ENCODE measurements around the gene GRIPAP1.

The GRIPAP1 gene

DNA sequence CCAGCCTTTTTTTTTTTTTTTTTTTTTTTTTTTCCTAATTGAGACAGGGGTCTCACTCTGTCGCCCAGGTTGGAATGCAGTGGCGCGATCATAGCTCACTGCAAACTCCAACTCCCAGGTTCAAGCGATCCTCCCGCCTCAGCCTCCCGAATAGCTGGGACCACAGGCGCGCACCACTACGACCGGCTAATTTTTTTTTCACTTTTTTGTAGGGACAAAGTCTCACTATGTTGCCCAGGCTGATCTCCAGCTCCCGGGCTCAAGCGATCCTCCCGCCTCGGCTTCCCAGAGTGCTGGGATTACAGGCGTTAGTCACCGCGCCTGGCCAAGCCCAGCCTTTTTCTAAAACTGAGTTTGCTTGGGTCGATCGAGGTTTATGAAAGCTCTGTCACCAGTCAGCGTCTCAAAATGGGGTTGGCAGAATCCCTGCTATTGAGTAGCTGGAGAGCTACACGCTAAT, 43.4 kb downstream of the GRIPAP1 start:
- no peak for DNase-seq (ENCODE audit: low read depth)

DNA sequence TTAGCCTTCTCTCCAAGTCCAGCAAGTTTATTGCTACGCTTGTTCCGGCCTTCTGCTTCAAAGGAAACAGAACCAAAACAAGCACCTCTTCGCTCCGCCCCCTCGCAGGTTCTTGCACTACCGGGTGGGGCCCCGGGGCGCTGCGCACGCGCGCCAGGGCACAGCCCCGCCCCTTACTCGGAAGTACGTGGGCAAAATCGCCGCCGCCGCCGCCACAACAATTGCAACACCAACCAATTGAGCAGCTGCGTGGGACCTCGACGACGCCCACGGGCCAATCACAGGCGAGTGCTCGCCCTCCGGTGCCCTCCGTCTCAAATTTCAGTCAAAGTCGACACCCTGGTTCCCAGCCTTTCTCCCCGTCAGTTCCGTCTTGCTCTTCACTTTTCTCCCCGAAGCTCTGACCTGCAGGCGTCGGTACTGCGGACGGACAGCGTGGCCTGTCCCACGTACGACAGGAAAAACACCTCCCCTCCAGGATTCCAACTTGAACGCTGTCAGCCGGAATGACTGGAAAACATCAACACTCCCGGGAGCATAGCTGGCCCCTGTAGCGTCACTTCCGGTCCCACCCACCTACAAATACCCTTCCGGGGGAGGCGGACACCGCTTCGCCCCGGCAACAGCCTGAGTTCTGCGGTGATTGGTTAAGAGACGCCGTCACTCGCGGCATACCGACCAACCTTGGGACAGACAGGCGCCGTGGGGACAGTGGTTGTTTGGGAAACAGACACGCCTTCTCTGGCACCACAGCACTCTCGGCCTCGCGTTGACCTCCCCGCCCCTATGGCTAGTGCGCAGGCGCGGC, 44.0 kb downstream of the GRIPAP1 start:
- peak; percentile 86 for DNase-seq (ENCODE audit: low read depth)

DNA sequence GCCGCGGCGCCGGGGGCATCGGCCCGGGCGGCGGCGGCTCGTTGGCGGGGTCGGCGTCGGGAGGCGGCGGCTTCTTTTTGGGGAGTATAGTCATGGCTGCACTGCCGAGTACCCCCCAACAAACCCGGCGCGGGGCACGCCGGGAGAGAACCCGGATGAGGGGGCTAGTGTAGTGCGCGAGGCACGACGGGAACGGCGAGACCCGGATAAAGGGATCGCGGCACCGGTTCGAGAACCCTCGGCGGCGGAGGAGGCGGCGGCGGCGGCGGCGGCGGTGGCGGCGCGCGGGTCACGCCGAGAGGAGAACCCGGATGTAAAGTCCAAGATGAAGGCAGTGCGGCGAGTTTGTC, 44.6 kb downstream of the GRIPAP1 start, which contains the start of gene OTUD5:
Gene OTUD5, minus strand, starts transcription at position 131 of the 350 bp plus-strand sequence. Its CDS starts 37 bp downstream, at position 94.
- peak; percentile 61 for DNase-seq (ENCODE audit: low read depth)

DNA sequence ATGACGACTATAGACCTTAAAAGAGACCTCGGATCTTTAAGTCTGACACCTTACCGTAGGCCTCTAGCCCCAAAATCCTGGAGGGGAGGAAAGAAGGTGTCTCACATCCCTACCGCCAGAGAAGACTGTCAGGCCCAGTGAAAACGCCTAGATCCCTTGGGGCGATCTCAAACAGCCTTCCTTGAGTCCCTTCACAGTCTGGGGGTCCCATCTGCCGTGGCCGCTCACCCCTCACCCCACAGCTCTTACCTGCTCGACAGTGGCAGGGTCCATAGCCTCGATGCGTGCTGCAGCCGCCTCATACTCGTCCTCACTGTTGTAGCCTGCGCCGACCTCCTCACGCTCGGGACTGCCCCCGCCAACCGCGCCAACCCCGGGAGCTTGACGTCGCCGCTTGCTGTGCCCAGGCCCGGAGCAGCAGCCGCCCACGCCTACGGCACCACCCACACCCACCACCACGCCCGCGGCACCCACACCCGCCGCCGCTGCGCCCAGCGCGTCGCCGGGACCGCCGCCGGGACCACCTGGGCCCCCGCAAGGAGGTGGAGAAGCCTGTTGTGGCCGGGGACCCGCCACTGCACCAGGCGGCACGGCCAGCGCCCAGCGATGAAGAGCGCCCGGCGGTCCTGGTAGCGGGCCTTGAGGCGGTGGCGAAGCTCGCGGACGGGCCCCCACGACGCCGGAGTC, 45.2 kb downstream of the GRIPAP1 start:
- peak; percentile 43 for DNase-seq (ENCODE audit: low read depth)

DNA sequence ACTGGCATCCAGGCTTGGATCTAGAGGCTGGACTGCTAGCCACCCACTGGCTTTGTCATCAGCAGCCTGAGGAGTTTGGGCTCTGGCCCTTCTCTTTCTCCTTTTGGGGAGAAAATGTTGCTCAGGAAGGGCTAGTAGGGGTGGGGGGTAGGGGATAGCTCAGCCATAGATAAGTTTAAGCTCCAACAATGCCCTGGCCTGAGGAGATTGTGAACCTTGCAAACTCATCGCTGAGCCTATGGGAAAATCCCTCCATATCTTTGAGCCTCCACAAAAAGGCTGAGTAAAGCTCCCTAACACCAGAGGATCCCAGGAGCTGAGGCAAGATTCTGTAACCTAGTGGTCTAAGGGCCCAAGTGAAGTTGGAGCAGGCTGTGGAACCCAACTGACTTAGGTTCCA, 53.5 kb downstream of the GRIPAP1 start:
- no peak for DNase-seq (ENCODE audit: low read depth)

DNA sequence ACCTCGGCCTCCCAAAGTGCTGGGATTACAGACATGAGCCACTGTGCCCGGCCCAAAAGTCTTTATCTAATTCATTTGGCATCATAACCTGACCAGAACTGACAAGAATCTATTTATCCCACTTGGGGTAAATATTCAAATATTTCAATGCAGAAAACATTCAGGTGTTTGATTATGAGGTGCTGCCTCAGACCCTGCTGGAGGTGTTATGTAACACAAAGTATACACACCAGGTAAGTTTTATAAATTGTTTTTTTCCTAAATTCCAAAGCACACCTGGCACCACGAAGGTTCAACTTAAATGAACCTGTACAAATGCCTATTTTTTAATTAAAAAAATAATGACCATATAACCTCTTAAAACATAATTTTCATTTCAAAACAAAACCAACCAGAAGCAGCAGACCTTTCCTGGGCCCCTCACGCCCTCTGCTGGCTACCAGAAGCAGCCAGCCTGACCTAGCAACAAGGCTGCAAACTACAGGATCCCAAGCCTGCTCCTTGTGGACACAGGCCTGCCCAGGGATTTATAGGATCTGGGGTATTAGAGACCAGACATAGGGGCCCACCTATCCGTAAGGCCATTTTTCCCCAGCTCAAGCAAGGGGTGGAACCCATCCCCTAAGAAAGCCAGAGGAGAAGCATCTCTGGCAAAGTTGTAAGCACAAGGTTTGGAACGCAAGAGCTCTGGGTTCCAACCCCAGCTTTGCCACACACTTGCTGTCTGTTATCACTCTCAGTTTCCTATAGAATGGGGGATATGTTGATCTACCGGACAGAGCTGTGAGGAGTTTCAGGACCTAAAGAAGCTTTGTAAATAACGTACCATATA, 56.3 kb downstream of the GRIPAP1 start:
- DNase-seq (ENCODE audit: low read depth): no peak

DNA sequence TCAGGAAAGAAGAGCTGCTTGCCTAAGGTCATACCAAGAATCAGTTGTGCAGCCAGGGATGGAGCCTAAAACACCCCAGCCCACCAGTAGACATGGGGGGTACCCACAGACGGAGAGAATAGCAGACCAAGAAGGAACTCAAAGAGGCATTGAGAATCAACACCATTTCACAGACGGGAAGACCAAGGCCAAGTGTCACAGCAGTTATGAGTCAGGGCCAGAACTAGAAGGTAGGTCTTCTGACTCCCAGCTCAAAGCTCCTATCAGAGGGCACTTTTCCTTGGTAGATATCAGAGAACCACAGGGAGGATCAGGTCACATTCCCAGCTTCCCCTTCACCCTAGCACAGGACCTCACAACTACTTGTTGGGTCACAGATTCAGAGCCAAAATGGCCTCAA, 59.2 kb downstream of the GRIPAP1 start:
- no peak for DNase-seq (ENCODE audit: low read depth)

DNA sequence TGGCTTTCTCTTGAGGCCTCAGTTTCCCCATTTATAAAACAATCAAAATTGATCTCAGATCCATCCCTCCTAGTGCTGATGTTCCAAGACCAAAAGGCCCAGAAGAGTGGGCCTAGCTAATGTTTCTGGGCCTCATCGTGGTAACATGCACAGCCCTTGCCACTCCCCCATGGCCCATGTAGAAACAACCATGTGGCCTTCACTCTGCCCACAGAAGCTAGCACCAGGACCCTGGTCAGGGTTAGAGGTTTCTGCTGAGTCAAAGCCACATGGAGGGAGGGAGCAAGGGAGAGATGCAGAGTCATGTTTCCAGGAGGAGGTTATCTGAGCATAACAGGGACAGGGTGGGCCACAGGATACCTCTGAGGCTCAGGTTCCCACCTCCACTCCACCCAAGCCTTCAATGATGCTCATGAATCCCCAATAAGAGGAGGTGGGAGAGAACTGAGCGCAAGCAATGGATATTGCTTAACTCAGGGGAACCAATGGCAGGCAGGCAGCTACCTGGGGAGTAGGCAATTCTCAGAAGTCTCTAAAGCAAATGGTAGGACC, 61.6 kb downstream of the GRIPAP1 start:
- no peak for DNase-seq (ENCODE audit: low read depth)

DNA sequence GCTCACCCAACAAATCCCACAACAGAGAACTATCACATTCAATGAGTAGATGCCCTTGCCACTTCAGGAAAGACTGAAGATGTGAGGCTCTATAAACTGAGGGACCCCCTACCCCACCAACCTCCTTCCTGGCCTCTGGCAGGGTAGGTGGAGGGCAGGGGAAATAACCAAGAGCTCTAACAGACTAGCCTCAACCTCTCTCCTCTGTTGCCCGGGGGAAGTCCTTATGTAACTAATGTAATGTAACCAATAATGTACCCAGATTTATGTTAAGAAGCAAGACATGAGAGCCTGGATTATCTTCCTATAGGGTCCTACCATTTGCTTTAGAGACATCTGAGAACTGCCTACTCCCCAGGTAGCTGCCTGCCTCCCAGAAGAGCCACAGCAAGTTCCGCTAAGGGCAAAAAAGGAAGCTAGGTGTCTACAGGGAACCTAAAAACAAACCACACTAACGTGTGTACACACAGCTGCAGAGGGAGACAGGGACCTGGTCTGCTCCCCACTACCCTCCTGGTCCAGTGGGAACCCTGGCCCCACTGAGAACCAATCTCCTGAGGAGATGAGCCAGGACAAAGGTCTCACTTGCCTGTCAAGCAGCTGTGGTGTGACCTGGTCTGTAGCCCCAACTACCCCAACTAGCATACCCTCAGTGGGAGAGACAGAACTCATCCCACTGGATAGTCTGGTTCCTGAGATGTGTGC, 62.4 kb downstream of the GRIPAP1 start:
- no peak for DNase-seq (ENCODE audit: low read depth)

DNA sequence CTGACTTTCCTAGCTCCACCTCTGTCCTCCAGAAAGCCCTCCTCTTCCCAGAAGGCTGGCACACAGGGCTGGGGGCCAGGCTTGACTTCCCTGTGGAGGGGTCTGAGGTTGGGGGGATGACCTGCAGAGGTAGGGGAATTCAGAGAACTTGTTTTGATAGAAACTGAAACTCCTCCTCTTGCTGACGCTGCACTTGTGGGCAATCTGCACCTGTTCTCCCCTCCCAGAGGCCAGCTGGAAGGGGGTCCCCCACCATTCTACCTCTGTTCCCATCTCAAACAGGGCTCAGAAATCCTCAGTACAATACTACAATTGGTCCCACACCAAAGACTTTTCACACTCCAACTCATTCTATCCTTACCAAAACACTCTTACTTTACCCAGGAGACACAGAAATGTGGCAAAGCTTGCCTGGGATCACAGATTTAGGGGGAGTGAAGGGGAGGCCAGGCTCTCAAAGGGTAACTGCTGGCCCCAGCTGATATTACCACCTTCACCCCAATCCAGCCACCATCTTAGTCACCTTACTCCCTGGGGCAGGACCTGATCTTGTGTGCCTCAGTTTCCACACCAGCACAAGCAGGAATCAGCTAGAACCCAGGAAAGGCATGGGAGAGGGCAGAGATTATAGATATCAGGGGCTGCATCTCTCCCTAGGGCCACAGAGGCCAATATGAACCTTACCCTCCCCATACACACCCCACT, 63.2 kb downstream of the GRIPAP1 start:
- DNase-seq (ENCODE audit: low read depth): no peak

DNA sequence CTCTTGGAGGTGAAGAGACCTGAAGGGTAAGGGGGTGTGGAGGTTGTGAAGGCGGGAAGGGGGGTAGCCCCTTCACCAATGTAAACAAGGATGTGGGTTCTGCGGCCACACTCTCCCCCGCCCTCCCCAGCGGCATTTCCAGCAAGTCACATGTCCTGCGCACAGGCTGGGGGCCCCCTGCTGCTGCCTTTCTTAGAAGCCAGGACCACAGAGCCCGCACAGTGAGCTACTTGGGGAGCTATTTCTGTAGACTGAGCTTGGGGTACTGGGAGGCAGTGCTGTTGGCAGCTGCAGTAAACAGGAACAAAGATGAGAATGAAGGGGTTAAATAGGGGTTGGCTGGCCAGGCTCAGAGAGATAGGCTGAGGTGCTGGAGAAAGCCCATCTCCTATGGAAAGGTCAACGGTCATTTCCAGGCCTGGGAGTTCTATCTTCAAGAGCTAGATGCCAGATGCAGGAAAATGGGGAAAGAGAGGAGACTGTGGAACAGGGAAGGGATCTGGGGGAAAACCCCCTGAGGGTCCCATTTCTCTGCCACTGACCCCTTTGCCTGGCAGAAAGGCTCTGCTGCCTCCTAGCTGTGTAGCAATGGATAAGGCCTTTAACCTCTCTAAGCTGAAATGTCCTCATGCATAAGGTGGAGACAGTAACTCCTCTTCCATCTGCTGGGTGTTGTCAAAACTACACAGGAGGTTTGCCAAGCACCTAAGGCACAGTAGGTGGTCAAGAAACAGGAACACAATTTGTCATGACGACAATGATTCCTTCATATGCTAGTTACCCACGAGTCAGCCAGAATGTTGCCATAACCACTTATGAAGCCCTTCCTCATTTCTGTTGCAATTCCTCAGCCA, 64.8 kb downstream of the GRIPAP1 start:
- DNase-seq (ENCODE audit: low read depth): peak; percentile 81

DNA sequence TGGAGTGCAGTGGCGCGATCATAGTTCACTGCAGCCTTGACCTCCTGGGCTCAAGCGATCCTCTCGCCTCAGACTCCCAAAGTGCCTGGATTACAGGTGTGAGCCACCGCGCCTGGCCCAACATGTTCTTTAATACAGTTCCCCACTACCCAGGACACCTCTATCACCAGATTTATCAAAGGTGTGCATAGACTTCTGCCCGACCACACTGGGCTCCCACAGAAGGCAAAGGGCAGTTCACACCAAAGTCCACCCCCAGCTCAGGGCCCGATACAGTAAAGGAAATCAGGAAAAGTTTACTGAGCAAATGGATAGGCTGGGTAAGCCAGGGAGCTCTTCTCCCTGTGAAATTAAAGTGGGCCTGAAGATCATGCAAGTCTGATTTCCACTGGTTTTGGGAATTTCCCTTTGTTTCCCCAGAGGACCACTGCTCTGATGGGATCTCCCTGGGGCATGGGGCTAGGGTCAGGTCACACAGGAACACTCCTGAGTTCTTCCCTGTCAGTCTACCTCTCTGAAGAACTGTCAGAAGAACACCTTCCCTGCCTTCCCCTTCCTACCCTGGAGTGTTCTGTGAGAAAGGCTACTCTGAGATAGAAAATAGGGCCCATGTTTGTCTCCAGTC, 65.5 kb downstream of the GRIPAP1 start:
- DNase-seq (ENCODE audit: low read depth): no peak

DNA sequence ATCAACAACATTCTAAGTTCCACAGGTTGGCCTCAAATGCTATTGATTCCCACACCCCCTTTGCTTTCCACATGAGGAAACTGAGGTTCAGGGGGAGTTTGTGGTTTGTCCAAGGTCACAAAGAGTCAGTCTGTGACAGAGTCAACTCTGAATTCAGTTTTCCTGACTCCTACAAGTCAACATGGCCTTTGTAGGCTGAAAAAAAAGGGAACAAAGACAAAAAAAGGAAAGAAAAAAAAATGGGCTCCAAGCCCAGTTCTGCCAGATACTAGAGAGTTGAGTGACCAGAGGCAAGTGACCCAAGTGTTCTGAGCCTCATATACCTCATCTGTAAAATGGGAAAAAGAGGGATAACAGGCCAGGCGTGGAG, 66.8 kb downstream of the GRIPAP1 start:
- no peak for DNase-seq (ENCODE audit: low read depth)

DNA sequence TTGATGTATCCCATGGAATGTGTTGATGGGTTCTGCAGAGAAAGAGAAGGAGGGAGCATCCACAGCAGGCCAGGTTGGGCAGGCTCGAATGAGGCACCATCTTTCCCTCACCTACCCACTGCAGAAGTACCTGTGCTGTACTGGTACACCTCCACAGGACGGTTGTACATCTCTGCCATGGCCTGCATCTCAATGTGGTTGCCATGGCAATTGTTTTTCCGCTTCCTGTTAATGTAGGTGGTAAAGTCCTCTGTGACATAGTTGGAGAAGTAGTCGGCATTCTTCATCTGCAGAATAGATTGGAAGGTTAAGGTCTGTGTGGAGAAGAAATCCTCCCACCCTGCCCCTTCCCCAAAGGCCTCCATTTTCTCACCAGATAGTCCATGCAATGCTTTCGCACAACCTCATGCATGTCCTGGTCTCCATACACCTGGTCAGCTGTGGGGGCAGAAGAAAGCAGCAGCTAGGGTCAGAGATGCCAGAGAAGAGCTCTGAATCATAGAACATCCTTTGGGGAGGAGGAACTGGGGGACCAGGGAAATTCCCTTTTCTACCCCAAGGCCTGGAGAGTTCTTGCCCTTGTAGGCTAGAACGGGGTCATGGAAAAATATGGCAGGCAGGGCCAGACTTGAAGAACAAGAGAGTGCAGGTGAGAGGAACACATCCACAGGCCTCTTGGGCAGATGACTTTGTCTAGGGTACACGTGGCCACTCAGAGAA, 67.3 kb downstream of the GRIPAP1 start:
- no peak for DNase-seq (ENCODE audit: low read depth)

DNA sequence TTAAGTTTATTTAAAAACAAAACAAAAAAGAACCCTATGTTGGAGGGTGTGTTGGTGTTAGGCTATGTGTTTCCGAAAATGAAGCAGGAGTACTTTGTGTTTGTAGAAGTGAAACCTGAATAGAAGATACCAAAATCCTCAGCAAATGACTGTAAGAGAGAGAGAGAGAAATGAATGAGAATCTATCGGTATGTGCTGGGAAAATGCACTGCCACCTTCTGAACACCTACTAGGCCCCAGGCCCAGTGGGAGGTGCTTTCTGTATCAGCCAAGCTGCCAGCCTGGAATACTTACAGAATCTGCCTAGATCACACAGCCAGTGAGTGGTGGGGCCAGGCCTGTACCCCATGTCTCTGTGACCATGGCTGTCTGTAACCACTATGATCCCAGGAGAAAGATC, 68.3 kb downstream of the GRIPAP1 start:
- DNase-seq (ENCODE audit: low read depth): no peak

DNA sequence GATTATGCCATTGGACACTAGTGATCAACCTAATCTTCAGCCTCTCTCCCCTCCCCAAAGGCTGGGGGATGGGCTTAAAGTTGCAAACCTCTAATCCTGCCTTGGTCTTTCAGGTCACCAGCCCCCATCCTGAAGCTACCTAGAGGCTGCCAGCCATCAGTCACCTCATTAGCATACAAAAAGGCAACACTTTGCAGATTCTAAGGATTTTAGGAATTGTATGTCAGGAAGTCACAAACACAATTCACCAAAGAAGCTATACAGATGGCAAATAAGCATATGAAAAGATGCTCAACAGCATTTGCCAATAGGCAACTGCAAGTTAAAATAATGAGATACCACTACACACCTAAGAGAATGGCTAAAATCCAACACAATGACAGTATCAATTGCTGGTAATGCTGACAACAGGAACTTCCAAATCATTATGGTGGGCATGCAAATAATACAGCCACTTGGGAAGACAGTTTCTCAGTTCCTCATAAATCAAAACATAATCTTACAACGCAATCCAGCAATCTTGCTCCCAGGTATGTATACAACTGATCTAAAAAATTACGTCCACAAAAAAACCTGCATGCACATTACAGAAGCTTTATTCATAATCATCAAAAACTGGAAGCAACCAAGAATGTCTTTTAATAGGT, 74.2 kb downstream of the GRIPAP1 start:
- DNase-seq (ENCODE audit: low read depth): no peak

DNA sequence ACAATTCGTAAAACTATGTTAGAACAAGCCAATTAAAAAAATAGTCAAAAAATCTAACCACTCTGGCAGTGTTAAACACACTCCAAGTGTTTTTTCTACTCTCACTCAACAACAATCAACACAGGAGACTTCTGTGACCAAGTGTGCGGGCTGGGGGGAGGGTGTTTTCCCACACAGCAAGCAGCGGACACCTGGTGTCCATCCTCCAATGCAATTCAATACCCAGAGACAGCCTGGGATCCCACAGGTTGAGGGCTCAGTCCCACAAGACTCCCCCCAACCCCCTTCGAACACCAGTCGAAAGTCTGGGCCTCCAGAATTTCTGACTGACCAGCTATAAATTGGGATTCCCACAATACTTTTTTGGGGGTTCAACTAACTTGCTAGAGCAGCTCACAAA, 74.9 kb downstream of the GRIPAP1 start:
- DNase-seq (ENCODE audit: low read depth): no peak

DNA sequence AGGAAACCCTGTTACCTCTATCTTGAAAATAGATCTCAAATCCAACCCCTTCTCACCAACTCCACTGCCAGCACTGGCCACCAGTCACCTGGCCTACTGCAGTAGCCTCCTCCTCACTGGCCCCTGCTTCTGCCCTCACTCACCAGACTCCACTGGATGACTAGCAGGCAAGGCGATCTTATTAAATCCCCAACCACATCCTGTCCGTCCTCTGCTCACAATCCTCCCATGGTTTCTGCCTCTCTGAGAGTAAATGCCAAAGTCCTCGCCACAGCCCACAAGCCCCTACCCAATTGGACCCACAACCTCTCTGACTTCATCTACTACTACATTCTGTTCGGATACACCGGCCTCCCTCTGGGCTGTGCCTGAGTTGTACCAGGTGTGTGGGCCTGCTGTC, 77.8 kb downstream of the GRIPAP1 start:
- DNase-seq (ENCODE audit: low read depth): no peak

All from stimulated activated CD8-positive, alpha-beta memory T cell treated with anti-CD3 and anti-CD28 coated beads, Interleukin-12 subunit alpha, Interleukin-12 subunit beta, amount 100 ng/mL, for 4 hours (primary cell).